ENCODE measurements around the gene TMOD1.

Gene TMOD1

DNA sequence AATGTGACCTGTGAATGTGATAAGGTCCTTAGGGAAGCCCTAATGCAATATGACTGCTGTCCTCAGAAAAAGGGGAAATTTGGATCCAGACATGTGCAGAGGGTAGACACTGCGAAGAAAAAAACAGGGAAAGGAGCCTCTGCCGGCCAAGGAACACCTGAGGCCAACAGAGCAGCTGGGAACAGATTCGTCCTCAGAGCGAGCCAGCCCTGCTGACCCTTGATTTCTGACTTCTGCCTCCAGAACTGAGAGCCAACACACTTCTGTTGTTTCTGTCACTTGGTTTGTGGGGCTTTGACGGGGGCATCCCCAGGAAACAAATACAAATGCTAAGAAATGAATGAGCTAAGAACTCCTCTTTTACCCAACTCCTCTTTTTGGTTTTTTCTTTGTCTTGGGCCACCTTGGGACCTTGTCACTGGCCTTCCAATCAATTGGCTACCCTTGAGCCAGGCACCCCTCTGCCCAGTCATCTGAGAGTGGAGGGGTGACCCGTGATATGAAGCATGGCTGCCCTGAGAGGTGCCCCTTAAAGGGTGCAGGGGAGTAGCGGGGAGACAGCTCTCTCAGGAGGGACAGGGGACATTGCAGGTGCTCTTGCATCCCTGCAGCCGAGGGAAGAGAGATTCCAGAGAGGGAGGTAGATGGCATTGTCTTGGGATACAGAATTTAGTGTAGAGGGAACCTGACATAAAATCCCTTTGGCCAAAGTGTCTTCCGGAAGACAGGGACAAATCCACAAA, 16.9 kb downstream of the TMOD1 start:
- no peak for DNase-seq (ENCODE audit: low read depth)

DNA sequence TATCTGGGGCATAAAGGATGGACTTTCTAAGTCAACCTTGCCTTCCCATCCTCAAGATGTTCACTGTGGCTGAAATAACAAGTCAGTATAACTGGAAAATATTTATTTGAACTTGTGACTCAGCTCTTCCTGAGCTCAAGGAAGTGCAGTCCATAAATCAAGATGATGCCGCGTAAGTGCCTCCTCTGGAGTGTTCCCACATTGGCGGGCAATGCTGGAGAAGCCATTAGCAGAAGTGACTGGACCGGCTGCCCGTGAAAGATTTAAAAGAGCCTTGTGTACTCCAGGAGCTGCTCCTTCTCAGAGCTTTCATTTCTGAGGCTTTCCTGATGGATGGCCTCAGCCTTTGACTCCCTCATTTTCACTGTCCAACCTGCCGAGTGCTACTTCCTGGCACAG, 17.4 kb downstream of the TMOD1 start:
- no peak for DNase-seq (ENCODE audit: low read depth)

DNA sequence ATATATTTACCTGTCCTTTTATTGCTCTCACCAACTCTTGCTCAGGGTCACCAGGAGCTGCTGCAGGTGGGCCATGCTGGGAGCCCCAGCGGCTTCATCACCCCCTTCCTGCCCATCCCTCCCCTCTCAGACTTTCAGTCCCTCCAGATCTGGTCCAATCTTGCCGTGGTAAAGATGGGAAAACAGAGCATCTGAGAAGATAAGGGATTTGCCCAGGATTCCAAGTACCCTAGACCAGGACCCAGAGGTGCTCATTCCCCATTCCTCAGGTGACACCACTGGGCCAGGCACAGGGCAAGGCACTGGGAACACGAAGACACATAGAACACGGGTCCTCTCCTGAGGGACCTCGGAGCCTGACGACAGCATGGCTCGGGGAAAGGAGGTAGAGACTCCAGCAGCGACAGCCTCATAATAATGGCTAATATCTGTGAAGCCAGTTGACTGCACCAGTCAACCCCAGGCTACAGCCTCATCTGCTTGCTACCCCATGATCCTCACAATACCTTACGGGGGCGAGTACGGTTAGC, 18.0 kb downstream of the TMOD1 start:
- no peak for DNase-seq (ENCODE audit: low read depth)

DNA sequence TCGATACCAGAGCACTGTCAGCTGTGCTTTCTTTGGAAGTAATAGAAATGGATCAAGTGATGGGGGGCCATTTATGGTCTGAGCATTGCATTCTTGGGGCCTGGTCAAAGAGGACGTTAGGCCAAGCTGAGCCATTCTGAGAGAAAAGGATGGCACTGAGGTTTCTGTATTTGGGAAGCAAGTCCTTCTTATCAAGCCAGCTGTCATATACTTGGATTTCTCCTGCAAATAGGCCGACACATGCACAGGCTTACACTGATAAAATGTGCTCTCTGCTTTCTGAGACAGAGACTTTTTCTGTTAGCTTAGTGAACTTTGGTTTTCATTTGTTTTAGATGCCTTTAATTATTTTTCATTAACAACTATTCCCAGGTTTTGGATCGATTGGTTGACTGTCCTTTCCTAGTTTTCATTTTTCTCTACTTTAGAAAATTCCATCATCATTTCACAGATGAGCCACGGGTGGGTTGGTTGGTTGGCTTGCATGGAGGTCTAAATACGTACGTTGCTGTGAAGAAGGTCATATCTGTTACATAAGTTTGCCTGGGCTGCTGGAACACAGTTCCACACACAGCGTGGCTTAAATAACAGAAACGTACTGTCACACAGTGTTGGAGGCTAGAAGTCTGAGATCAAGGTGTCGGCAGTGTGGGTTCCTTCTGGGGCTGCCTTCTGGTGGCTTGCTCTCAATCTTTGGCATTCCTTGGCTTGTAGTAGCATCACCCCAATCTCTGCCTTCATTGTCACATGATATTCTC, 20.3 kb downstream of the TMOD1 start:
- no peak for DNase-seq (ENCODE audit: low read depth)

DNA sequence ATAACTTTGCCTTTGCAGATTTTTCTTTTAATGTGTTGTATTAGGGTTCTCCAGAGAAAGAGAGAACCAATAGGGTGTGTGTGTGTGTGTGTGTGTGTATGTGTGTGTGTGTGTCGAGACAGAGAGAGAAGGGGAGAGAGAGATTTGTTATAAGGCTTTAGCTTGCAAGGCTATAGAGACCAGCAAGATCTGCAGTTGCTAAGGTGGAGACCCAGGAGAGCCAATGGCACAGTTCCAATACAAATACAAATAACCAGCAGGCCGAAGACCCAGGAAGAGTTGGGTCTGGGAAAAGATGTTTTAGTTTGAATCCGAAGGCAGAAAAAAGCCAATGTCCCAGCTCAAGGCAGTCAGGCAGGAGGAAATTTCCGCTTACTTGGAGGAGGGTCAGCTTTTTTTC, 23.0 kb downstream of the TMOD1 start:
- DNase-seq (ENCODE audit: low read depth): no peak

DNA sequence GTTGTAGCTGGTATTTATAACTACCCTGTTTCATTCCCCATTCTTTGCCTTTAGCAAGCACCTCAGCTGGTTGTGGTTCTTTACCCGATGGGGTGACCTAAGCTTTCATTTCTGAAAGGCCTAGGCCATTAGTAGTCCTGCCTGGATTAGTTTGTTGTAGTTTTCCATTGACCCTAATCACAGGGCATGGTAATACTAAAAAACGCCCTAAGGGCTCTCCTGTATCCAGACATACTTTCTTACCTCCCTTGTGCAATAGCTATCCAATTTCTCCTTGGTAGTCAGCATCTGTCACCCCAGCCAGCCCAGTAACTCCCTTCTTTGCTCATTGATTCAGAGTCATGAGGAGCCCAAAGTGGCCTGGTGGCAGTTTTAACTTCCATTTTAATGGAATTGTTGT, 24.0 kb downstream of the TMOD1 start:
- no peak for DNase-seq (ENCODE audit: low read depth)

DNA sequence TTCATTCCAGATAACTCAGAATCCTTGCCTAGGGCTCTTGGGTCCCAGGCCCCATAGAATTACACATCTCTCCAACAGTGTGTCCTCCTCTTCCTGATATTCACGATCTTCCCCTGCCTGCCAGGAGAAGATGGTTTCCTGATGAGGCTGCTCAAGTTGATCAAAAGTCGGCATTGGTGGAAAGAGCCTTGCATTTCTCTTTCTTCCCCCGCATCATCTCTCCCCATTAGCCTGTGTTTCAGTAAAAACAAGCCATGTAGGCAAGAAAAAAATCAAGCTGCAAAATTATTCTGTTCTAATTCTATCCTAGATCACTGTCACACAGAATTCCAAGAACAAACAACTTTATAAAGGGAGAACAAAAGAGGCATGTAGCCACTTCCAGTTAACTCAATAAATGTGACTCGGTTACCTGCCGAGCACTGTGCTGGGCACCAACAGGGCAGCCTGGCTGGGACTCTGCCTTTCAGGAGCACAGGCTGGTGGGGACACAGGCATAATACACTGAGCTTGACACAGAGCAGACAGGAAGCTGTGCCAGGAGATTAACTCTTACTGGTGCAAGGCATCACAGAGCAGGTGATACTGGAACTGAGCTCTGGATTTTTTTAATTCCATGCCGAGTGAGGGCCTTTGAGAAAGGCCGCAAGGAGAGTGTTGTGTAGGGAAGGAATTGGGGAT, 25.6 kb downstream of the TMOD1 start:
- DNase-seq (ENCODE audit: low read depth): no peak

DNA sequence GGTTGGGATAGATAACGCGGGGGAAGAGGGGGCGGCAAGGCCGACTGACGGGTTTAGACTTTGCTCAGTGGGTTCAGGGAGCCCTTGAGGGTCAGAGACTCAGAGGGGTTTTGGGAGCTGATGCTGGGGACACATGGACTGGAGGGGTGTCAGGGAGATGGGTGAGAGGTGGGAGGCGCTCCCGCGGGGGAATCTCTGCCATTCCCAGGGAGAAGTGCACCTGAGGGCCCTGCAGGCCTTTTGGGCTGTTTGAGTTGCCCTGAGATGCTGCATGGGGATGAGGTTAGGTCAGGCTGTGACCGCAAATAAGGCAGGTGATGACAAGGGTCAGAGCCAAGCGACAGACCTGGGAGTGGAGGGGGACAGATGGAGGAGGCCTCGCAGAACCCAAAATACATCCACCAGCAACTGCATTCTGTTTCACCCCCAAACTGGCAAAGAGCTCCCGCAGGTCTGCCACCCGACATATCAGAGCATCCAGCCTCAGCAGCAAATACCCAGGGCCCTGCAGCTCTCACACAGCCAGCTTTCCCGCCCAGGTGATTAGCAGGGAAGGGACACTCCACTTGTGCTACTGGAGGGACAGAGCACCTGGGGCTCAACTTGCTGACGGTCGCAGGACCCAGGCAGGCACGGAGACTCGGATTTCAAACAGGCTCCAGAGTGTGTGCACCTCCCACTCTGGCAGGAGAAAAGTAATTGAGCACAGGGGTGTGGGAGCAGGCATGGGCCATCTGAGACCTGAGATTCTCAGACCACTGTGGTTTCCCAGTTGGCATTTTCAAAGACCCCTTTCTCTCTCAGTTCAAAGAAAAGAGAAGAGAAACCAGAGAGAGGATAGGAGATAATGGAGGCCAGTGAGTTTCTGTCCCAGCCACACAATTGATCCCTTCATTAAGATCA, 26.4 kb downstream of the TMOD1 start:
- DNase-seq (ENCODE audit: low read depth): no peak

DNA sequence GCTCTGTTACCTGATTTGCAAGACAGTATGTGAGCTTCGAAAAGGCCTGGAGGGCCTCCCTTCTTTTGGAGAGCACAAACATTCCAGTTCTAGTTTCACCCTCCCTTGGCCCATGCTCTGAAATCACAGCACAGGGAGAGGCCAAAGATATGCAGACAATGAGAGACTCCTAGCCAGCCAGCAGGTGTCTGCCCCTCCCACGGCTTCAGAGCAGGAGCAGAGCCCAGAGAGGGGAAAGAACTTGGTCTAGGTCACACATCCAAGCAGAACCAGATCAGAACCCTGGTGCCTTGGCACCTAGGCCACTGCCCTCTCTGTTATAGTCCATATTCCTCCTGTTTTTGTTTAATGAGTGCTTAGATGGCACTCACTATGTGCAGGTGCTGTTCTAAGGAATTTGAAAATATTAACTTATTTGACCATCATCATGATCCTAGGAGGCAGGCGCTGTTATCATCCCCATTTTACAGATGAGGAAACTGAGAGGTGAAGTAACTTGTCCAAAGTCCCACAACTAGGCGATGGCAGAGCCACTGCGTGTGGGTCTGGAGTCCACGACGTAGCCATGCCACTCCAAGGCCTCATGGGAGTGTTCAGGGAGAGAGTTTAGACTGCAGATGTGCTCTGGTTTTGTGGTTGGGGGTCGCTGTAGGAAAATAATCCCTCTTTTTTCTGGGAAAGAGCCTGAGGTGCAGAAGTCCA, 27.2 kb downstream of the TMOD1 start:
- no peak for DNase-seq (ENCODE audit: low read depth)

DNA sequence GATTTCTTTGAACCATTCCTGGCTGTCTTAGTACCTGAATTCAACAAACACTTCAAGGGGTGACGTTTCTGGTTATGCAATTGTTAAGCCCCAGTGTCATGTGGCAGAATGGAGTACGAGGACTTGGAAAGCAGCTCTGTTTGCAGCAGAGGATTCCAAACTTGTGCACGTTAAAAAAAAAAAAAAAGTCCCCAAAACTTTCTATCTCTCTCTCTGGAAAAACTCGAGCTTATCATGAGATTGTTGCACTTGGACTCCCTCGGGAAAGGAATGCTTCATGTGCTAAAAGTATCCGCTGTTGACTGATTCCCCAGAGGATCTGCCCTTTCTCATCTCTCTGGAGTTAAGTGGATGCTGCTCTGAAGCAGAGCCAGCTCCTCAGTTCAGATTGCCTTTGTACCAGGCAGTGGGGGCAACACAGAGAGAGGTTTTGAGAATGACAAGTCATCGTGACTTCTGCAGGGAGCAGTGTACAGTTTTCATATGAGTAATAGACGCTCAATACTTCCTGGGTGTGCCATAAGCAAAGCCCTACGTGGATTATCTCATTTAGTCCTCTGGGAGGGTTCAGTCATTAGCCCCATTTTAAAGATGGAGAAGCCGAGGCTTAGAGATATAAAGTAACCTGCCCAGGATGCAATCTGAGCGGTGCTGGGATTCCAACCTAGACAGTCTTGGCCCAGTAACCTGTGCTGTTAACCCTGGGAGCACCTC, 28.1 kb downstream of the TMOD1 start:
- no peak for DNase-seq (ENCODE audit: low read depth)

DNA sequence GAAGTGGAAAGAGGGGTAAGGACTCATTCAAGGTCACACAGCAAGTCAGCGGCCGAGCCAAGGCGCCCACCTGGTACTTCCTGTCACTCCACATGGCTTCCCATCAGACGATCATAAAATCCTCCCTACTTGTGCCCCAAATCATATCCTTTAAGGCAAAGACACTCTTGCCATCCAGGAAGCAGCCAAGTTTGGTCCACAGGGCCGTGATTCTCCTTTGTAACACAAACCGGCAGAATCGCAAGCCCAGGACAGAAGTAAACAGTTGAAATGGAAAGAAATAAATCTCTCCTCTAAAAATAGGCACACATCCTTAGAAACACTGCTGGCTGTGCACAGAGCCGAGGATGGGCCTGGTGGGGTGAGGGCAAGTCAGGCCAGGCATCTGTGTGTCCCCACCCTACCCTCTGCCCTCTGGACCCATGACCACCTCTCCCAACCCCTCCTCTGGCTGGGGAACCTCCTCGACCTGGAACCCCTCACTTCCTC, 30.5 kb downstream of the TMOD1 start:
- DNase-seq (ENCODE audit: low read depth): no peak

DNA sequence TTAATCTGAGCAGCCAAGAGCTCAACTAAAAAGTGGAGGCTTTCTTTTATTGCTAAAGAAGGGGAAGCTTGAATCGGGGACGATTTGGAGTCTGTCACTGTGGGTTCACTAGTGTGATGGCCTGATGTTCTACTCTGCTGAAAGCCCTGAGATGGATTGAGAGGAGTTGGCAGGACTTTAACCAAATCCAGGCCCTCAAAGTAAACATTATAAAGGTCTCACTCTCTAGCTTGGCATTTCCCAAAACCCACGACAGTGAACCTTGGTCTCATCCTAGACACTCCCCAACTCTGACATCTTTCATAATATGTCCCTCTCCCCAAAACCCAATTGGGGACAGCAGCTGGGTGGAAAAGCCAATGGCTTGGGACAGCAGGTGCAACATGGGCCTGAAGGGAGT, 32.7 kb downstream of the TMOD1 start:
- no peak for DNase-seq (ENCODE audit: low read depth)

DNA sequence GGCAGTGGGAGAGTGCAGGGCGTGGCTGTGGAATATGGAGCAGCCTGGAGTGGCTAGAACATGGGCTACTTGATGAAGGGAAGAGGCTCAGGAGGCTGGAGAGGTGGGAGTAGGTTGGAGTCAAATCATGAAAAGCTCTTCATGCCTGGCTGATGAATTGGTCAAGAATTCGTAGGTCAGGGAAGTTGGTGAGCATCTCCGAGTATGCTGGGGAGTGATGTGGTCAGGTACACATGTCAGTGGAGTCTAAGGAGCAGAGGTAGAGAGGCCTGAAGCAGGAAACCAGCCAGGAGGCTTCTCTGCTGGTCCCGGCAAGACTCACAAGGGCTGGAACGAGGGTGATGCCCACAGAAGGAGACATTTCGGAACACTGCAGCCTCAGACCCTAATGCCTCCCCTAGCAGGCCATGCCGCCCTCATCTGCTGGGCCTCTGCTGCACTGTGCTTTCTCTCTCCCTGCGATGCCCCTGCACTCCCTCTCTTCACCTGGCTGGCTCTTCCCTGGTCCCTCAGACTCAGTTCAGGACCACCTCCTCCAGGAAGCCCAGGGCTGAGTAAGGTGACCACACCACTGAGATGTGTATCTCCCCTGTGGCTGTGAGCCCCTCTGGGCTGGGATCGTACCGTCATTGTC, 33.6 kb downstream of the TMOD1 start:
- no peak for DNase-seq (ENCODE audit: low read depth)

DNA sequence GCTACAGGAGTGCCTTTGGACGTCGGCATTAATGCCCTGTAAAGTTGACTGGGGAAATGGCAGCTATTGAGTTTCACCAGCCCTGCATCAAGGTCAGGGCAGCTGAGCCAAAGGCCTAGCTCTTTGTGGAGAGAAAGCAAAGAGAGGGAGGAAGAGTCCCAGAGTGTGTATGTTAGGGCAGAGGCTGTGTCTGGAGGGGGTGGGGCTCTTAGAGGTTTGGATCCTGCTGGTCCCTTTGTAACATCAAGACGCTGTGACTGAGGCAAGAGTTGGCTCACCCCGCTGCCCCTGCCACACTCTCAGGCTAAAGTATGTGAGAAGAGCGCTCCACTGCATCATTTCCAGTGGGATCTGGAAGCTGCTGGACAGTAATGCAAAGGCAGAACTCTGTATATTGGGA, 34.3 kb downstream of the TMOD1 start:
- no peak for DNase-seq (ENCODE audit: low read depth)

DNA sequence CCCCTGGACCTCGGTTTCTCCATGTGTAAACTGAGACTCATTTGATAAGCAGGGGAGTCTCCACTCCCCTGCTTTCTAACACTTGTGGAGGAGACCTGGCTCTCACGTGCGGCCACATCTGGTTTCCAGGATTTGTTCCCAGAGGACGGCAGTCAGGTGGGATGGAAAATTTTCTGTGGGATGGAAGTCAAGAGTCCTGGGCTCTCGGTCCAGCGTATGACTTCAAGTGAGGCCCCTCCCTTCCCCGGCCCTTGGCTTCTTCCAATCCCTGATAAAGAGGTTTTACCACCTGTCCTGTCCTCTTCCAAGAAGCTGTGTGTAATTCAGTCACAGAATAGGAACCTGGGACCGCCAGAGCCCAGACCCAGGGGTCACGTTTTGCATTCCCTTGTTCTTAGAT, 35.0 kb downstream of the TMOD1 start:
- no peak for DNase-seq (ENCODE audit: low read depth)

DNA sequence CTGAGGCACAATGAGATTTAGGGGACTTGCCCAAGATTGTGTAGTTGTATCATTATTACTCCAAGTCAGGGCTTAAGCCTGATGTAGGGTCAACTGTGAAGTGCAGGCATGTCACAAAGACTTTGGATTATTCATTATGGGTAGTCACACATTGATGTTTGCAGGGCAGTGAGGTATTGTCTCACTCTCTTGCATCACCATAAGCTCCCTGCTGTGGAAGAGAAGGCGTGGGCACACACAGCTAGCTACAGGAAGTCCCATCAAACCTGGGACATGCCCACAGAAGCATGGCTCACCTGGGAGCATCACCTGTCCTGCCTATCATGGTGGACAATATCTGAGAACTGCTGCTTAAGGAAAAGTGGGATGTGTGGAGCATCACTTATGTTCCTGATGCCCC, 42.1 kb downstream of the TMOD1 start:
- DNase-seq (ENCODE audit: low read depth): no peak

DNA sequence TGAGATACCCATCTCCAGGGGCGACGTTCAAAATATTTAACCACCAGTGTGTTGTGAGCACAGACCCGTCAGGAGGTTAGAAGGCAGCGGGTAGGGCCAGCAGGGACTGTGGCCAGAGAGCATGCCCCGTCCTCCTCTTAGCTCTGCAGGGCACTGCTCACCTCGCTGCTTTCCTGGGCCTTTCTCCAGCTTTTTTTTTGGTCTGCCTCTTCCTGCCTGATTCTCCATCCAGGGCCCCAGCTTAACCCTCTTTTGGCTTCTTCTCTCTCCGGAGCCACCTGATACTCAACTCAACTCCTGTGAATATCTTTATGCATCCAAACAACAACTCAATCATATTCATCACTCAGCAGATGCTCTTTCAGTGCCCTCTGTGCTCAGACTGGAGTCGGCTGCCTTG, 44.0 kb downstream of the TMOD1 start:
- no peak for DNase-seq (ENCODE audit: low read depth)

DNA sequence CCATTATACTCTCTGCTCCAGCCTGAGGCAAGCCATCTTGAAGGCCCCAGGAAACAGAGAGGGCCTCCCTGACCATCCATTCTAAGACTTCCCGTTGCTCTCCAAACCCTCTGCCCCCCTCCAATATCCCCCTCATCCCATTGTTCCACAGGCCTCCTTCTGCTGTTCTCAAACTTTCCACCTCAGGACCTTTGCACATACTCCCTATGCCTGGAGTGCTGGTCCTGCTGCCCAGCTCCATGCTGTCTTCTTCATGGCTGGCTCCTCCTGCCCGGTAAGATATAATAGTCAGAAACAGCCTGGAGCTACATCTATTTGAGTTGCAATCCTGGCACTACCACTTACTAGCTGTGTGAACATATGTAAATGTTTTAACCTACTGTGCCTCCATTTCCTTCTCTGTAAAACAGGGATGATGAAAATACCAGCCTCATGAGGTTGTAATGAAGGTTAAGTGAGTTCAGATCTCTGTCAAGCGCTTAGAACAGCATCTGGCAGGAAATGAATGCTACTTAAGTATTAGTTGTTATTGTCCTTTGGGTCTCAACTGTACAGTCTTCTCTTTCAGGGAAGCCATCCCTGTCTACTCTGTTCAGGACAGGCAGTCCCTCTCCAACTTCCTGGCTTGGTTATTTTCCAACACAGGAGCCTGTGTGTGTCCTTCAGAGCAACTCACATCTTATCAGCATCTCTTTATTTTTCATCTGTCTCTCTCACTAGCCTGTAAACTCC, 45.8 kb downstream of the TMOD1 start:
- DNase-seq (ENCODE audit: low read depth): no peak

DNA sequence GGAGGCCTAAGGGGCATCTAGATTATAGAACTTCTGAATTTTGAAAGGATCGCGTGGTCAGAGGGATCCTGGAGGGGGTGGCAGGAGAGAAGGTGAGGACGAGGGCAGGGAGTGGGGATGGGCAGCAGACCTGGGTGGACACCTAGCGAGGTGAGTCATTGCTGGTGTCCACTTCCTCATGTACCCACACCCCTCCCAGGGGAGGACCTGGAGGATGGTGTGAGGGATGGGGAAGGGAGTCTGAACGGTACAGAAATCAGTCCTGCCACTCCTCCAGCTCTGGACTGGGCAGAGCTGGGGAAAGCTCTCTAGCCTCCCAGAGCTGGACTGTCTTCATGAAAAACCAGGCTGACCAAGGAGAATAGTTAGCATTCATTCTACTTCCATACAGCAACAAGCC, 46.9 kb downstream of the TMOD1 start:
- DNase-seq (ENCODE audit: low read depth): no peak
